Left ventricle myocardium inferior (tissue), 1 donor: Measurements from ENCODE around the gene LHFPL3. TPM values are rescaled to one million over a fixed set of nuclear protein-coding genes. Genes with fewer than 3 reads are reported as not detected.

ENCODE experiments used
- DNase-seq: peaks from one replicate; pipeline ENCODE4 v3.0.0-alpha.2; 2020
- H3K27ac ChIP-seq: fragments of 200-600 bp; replicated peaks from 2 replicates; pipeline ENCODE4 v1.8.0; 2021
- H3K27me3 ChIP-seq: fragments of 200-600 bp; 2 replicates; pipeline ENCODE4 v1.8.0; 2021; ENCODE audit warnings: low read depth
- H3K36me3 ChIP-seq: fragments of 200-600 bp; 2 replicates; pipeline ENCODE4 v1.8.0; 2021
- H3K4me1 ChIP-seq: fragments of 200-600 bp; 2 replicates; pipeline ENCODE4 v1.8.0; 2021
- H3K4me3 ChIP-seq: fragments of 200-600 bp; 2 replicates; pipeline ENCODE4 v1.8.0; 2021; ENCODE audit warnings: mild to moderate bottlenecking, moderate library complexity
- H3K9me3 ChIP-seq: fragments of 200-600 bp; replicated peaks from 2 replicates; pipeline ENCODE4 v1.8.0; 2021
- CTCF ChIP-seq: fragments of 200-600 bp; IDR thresholded peaks from 2 replicates; pipeline ENCODE4 v1.8.0; 2021; ENCODE audit warnings: antibody characterized with exemption, mild to moderate bottlenecking, borderline replicate concordance
- intact Hi-C: fragments of 100-400 bp; cut with micrococcal nuclease; formaldehyde crosslinking; loops from one replicate; pipeline ENCODE4 v1.11.0; 2022
- total RNA-seq: library from RNA; stranded (reverse); fragmentation: NEBNext Ultra II Directional; extraction: Animal tissue kit (Norgen Biotek cat#: 25700); gene quantifications from one replicate; pipeline ENCODE4 v1.2.1, GENCODE V29; 2021
- donor health status: DM: no; HTN: yes; CAD: no; lungs with severe emphysema.

Gene LHFPL3
- total RNA-seq, 1 donor from 2014 or later, result not detected

- Histone ChIP-seq H3K27ac (no peak overlapping the region), H3K27me3 (no peaks in the 10 kb centered on the region), H3K4me1 (no peaks in the 10 kb centered on the region), H3K4me3 (no peak overlapping the region), H3K9me3 (peaks cover 3% of the 10 kb centered on the region), H3K36me3 (no peaks in the 10 kb centered on the region)
- no peak for DNase-seq
- intact Hi-C loops, result no loop called here
- TF ChIP-seq CTCF, result no peak
These were observed 292.9 kb downstream of the LHFPL3 start for GRCh38 chr7:104621321-104621720.

GRCh38 chr7:104625956-104626355 lies 297.6 kb downstream of the LHFPL3 start:
- no peak for DNase-seq
- Histone ChIP-seq H3K9me3 (peaks cover 3% of the 10 kb centered on the region), H3K27ac (no peak overlapping the region), H3K4me3 (no peak overlapping the region), H3K27me3 (no peaks in the 10 kb centered on the region), H3K36me3 (no peaks in the 10 kb centered on the region), H3K4me1 (no peaks in the 10 kb centered on the region)
- intact Hi-C loops, result no loop called here
- no peak for TF ChIP-seq CTCF

- no peak for DNase-seq
These were observed 299.1 kb downstream of the LHFPL3 start for GRCh38 chr7:104627516-104627915.

GRCh38 chr7:104628017-104628416 lies 299.6 kb downstream of the LHFPL3 start:
- Histone ChIP-seq H3K27ac (no peak overlapping the region), H3K36me3 (no peaks in the 10 kb centered on the region), H3K4me1 (no peaks in the 10 kb centered on the region), H3K4me3 (no peak overlapping the region), H3K27me3 (no peaks in the 10 kb centered on the region), H3K9me3 (peaks cover 3% of the 10 kb centered on the region)
- no peak for DNase-seq
- TF ChIP-seq CTCF, result no peak
- intact Hi-C loops, result no loop called here

More at GRCh38 chr7:104627516-104627915, 299.1 kb downstream of the LHFPL3 start:
- H3K36me3 ChIP-seq, result no peaks in the 10 kb centered on the region
- no peaks in the 10 kb centered on the region for H3K4me1 ChIP-seq
- TF ChIP-seq CTCF, result no peak
- intact Hi-C loops, result no loop called here
- H3K27ac ChIP-seq, result no peak overlapping the region
- H3K9me3 ChIP-seq, result peaks cover 3% of the 10 kb centered on the region
- no peak overlapping the region for H3K4me3 ChIP-seq
- H3K27me3 ChIP-seq, result no peaks in the 10 kb centered on the region

GRCh38 chr7:104629408-104629807 lies 301.0 kb downstream of the LHFPL3 start:
- DNase-seq, result no peak
- Histone ChIP-seq H3K9me3 (no peaks in the 10 kb centered on the region), H3K4me3 (no peak overlapping the region), H3K27ac (no peak overlapping the region), H3K4me1 (no peaks in the 10 kb centered on the region), H3K36me3 (no peaks in the 10 kb centered on the region), H3K27me3 (no peaks in the 10 kb centered on the region)
- intact Hi-C loops, result no loop called here
- TF ChIP-seq CTCF, result no peak

GRCh38 chr7:104640506-104640905 lies 312.1 kb downstream of the LHFPL3 start:
- Histone ChIP-seq H3K27ac (no peak overlapping the region), H3K4me1 (no peaks in the 10 kb centered on the region), H3K36me3 (no peaks in the 10 kb centered on the region), H3K4me3 (no peak overlapping the region), H3K9me3 (peaks cover 4% of the 10 kb centered on the region), H3K27me3 (peaks cover 26% of the 10 kb centered on the region)
- TF ChIP-seq CTCF, result no peak
- intact Hi-C loops, result no loop called here
- DNase-seq, result no peak
